Stimulated activated CD8-positive, alpha-beta memory T cell treated with anti-CD3 and anti-CD28 coated beads, Interleukin-4, amount 100 ng/mL, for 1 hour (primary cell): ENCODE data around the gene TUBB1.

Source experiments
- DNase-seq, 2 donors: peaks; one replicate each; pipeline ENCODE4 v3.0.0-alpha.2; 2020; ENCODE audit warnings: low read depth in 2 of 2, low spot score in 1 of 2

The TUBB1 gene

DNA sequence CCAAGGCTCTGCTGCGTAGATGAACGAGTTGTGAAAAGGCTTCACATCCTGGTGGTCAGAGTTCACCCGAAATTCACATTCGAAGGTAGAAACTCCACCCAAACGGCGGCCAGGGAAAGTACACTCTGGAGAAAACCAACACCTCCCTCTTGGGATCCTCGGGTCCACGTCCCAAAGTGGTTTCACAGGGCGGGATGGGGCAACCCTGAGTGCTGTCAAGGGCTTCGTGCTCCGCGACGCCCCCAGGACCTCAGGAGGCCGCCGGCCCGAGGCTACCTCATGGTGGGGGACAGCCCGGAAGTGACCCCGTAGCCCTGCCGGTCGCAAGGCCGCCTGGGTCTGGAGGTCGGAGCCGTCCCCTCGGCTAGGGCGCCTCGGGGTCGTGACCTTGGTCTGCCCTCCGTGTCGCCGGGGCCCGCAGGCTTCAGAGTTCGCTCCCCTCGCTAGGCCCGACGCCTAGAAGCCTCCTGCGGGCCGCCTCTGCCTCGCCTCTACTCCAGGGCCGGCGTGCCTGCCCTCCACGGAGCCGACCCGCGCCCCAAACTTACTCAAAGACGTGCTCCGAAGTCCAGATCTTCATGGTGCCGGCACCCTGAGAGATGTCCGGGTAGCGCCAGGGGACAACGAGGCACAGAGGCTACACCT lies 23.0 kb downstream of the TUBB1 start, which contains the start of gene PRELID3B:
PRELID3B (minus strand) TSS at position 636 of the 645 bp plus-strand sequence; CDS start at position 580, 56 bp downstream.
- DNase-seq: no peak

DNA sequence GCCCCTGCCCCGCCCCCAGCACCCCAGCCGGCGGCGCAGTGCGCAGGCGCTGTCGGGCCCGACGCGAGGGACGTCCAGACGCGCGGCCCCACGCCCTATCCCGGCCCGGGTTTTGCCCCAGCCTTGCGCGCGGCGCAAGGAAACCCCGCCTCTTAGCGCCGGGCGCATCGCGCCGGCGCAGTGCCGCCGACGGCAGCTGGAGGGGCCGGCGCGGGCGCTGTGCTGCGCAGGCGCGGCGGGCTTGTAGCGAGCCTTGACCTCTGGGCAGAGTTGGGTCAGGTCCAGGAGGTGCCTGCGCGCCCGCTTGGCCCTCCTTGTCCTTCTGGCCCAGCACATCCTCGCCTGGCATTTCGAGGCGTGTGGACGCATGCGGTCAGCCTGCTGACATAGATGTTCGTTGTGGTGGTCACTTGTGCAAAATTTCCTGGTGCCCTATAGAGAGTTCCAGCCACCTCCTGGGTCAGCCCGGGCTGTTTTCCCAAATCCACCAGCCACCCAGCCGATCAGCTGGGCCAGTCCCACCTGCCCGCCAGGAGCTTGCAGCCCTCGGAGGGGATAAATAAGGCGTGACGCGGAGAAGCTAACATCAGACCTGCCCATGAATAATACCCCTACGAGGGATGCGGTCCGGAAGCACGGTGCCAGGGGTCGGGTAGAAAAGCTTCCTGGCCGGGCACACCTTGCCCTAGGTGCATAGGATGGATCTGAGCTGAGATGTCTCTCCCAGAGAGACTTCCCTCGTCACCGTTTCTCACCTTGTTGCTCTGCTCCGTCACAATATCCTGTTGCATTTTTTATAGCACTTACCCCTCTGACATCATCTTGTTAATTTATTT lies 23.8 kb downstream of the TUBB1 start:
- peak; percentile 75 to 92 for DNase-seq

DNA sequence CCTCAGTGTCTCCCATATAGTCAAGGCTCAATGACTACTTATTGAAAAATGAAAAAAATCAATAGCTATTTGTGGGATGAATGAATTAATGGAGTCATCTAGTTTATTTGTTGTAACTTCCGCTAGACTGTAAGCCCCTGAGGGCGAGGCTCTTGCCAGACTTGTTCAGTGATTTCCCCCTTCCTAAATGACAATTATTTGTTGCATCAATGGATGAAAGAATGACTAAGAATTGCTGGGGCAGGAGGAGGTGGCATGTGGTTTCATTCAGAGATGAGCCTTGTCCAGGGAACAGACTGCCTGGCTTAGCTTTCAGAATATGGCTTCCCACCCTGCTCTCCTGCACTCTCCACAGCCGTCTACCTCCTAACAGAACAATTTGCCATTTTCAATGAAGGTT lies 24.5 kb downstream of the TUBB1 start:
- no peak for DNase-seq

DNA sequence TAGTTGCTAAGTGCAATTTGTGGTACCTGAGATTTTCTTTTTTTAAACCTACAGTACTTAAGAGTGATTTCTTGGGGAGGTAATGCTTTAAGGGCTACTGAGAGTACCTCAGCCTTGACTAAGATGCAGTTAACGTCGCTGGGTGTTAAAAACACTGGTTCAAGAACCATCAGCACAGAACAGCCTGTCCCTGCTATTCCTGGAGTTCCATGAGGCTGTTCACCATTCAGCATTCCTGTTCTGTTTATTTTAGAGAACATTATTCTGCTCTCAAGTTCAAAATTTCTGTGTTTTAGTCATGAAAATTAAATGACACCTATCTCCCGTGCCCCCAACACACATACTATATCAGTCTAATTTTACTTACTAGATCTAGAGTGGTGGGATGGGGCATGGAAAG lies 25.1 kb downstream of the TUBB1 start:
- DNase-seq: no peak

DNA sequence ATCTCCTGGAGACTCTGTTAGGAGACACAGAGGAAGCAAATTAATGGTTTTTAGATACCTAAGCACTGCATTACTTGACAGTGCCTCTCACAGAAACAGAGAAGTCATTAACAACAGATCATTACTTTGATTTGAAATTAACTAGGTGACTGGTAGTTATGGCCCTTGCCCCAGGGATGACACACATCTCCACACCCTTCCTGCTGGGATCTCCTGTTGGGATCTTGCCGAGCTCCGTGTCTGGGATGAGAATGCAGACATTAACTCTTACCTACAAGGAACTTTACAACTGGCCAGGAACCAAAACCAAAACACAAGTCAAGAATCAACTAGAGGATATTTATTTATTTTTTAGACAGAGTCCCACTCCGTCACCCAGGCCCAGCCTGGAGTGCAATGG lies 25.6 kb downstream of the TUBB1 start:
- DNase-seq: no peak

DNA sequence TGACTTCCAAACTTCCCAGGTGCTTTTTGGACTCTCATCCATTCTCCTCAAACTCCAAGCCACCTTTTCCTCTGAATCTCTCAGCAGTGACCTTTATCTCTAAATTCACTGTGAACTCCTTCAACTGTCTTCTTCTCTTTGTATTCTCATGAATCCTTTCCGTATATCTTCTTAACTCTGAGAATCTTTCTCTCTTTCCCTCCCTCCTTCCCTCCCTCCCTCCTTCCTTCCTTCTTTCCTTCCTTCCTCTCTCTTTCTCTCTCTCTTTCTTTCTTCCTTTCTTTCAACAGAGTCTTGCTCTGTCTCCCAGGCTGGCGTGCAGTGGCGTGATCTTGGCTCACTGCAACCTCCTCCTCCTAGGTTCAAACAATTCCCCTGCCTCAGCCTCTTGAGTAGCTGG lies 27.6 kb downstream of the TUBB1 start:
- no peak for DNase-seq

DNA sequence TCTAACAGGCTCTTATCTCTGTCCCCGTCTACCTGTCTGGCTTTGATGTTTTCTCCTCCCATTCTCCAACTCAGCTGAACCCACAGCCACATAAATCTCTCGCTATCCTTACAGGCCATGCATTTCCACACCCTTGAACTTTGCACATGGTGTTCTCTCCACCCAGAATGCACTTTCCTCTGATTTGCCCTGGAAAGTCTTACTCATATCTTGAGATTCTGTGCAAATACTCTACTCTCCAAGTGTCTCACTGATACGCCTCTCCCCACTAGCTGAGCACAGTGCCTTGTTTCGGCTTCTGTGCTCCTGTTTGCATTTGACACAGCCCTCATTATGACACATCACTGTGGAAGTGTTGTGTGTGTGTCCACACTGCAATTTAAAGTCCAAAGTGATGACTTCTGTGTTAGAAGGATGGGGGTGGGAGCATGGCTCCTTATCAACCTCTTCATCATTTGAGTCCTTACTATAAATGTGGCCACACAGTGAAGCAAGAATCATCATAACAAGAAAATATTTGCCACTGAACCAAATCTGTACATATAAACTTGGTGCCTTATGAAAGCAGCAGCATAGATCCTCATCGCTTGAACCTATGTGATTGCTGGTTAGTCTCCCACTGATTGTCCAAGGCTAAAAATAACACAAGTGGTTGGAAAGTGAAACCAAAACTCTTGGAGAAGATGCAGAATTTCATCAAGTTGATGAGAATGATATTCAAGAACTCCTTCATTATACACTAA lies 28.9 kb downstream of the TUBB1 start:
- no peak for DNase-seq

DNA sequence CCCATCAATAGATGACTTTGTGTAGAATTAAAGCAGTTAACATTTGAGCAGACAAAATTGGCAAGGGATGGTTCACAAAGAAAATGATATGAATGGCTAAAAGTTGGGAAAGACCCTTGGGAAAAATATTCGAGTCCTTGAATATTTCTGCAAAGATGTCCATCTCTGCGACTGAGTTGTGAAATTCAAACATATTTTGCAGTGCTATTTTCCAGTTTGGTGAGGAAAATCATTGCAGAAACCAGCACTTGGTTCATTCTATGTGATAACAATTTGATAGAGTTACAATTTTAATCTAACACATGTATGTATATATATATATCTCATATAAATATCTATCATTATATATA lies 29.4 kb downstream of the TUBB1 start:
- DNase-seq: no peak

DNA sequence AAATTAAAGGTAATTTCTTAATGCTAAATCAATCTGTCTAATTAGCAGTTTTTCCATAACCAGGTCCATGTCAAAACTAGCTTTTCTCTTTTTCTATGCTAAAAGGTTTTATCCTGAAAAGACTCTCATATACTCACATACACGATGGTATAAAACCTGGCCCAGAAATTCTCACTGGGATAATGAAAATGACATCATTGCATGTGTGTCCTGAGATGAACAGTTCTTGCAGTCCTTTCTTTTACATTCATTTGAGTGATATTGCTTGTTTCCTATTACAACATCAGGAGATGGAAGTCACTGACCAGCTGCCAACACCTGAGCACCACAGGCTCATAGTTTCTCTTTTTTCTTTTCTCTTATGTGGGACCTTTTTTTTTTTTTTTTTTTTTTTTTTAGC lies 31.2 kb downstream of the TUBB1 start:
- DNase-seq: no peak

DNA sequence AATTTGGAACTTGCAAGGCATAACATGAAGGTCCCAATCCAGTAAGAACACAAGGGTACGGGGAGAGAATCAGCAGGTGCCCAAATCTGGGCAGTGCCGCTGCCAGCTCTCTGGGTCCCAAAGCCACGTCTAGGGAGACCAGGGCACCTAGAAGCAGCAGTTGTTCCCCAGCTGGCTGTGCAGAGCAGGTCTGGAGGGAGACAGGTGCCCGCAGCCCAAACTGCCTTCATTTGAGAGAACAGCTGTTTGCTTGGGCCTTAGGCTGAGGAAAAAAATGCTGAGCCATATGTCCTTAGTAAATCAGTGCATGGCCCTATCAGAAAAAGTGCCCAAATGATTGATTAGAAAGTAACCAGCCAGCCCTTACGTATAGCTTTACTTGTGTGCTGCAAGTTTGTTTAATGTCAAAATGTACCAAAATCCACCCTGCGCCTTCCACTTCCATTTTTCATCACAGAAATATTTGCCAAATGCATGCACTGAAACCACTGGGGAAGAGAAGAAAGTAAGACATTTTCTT lies 32.5 kb downstream of the TUBB1 start:
- no peak for DNase-seq

DNA sequence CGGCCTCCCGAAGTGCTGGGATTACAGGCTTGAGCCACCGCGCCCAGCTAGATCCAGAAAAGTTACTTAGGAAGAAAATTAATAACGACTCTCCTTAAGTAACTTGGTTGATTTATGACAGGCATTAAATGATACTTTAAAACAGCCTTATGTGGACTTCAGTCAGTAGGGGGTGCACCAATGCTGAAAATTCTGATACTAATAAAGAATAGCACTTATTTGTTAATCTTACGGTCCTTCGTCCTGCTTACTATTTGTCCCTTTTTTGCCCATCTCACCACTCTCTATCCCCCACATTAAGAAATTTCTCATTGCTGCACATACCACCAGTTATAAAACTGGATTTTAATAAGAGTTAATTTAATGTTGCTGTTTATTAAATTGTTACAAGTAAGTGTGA lies 36.1 kb downstream of the TUBB1 start:
- DNase-seq: no peak

DNA sequence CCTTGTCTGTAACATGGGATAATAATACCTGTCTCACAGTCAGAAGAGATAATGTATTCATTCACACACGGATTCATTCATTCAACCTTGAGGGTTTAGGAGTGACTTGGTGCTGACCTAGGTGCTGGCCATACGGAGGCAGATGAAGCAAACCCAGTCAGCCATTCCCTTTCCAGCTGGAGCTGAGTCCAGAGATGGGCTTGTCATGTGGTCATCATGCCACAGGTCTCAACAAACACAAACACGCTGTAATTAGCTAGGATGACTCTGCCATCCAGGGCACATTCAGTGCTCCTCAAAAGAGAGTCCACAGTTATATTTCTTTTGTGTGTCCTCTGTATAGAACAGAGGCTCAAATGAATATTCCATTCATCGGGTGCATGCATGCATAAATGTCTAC lies 42.9 kb downstream of the TUBB1 start:
- no peak for DNase-seq

DNA sequence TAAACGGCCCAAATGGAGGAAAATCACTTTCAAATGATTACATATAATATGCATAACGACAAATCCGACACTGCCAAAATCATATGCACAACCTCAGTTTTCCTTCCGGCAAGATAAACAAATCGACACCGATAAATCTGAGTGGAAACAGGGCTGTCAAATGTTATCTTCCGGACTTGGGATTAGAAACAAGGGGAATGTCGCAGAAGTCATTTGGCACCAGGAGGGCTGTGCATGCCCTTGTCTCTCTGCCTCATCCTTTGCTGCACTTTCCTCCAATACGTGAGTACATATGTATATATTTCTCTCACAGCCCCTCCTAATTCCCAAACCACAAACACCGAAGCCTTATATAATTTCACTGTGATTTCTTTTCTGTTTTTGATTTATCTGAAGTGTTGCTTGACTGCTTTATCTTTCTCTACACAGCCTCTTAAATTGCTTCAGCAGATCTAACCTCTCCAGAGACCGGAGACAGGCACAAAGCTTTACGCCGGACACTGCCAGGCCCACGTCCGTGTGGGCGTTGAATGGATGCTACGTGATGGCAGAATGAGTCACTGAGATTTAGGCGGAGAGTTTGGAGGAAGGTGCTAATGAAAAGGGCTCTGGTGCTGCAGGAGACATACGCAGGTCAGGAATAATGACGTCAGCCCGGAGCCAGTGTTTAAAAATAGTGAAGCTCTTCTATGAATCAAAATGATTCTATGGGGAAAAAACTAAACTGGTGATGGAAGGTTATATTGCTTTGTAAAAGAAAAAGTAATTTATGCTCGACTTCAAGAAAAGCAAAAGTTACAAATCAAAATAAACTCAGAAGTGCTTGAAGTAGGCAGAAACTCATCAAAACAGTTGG lies 44.4 kb downstream of the TUBB1 start:
- DNase-seq: no peak

DNA sequence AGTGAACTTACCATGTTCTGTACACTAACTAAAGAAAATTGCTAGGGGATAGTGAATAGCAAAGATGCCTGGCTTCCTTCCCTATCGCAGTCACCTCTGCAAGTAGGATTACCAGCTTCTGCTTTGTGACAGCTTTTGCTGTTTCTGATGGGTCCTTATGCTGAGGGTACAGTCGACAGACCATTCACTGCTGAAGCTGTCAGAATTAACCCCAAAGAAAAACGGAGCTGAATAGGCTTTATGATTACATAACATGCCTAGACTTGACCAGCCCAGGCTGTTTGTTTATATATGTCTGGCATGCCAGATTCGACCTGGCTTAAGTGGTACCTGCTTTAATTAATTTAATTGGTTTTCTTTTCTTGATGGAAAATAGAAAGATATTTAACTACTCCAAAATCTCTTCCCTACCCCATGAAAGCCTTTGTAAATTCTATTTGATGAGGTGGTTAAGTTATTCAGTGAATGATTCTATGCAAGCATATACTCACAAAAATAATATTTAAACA lies 45.0 kb downstream of the TUBB1 start:
- no peak for DNase-seq

DNA sequence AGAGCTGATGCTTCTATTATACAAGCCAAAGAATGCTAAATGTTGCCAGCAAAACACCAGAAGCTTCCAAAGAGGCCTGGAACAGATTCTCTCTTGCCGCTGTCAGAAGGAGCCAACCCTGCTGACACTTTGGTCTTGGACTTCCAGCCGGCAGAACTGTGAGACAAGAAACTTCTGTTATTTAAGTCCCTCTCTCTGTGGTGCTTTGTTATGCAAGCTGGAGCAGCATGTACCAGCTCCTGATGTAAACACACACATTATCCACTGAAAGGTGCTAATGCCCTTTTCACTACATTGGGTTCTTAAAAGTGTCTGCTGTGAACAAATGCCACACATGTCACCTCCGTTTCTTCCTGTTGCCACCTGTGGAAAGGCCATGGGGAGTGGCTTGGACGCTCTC lies 49.3 kb downstream of the TUBB1 start:
- DNase-seq: no peak

DNA sequence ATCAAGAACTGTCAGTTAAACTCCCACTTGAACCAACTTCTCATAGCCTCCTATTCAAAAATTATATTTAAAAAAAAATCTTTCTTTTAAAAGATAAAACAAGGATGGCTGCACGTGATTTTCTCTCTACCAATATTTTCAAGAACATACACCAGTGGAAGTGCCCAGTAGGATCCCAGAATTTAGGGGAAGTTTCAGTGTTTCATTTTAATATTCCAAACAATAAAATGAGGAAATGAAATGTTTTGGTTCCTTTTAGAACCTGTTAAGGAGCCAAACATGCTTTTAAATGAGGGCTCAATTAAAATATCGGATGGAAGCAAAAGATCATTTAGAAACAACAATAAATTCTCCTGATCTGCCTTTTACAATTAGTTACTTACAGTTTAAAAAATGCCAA lies 49.8 kb downstream of the TUBB1 start:
- no peak for DNase-seq

DNA sequence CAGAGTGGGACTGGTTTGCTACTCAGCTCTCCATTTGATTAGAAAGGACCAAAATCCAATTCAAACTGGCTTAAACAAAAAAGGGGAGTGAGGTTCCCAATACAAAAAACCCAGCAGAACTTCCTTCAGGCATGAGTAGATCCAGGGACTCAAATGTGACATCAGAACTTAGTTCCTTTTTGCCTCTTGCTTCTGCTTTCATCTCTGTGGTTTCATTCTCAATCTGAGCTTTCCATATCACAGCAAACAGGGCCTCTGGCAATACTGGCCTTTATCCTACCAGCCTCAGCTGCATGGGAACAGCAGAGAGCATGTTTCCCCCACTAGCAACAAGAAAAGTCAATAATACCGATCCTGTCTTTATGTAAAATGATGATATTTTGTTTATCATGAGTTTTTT lies 52.0 kb downstream of the TUBB1 start:
- no peak for DNase-seq

DNA sequence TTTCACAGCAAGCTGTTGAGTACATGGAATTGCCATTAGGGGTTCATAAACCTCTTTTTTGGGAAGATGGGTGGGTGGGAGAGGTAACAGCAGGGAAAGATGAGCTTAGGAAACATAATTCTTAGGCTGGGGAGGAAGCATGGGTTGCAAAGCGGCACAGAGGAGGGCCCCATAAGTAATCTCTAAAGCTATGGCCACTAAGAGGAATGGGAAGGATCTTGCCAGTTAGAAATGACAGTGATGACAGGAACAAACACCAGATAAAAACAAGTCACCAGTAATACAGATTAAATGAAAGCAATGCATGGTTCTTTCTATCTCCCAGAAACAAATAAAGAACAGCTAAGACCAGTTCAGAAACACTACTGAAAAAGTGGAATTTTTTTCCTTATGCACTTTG lies 54.4 kb downstream of the TUBB1 start:
- no peak for DNase-seq

DNA sequence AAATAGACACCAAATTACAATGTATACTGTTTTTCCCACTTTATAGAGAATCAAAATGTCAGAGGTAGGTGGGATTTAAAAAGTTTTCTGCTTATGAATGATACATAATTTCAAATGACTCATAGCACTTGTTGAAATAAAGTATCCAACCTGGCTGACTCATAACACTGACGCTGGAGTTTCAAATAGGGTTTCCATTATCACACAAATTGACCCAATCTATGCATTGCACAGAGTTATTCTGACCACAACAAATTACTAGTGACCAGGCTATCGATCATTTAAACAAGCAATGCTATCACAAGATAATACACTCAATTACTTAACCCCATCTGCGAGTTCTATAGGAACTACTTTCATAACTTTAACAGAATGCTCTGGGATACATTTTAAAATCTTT lies 55.2 kb downstream of the TUBB1 start:
- DNase-seq: no peak

DNA sequence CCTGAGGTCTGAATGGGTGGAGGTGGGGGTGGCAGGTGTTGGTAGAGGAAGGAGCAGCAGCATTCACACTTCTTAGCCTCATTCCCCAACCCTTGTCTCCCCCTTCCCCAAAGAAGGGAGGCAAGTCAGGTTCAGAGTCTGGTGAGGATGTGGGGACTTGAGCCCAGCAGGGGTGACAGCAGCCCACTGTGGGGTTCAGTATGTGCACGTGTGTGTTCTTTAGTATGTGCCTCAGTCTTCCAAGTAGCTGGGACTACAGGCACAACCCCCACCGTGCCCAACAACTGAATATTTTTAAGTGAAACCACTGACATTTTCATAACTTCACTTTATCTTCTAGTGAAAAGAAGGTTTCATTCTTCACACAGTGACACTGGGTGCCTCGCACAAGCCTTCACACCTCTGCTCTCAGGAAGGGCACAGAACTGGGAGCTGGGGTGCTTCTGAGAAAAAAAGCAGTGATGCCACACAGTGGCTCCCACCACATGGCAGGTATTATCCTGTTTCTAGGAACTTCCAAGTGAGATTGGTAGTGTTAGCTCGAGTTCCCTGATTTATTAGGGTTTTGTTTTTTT lies 56.8 kb downstream of the TUBB1 start:
- DNase-seq: no peak
